Measurements from ENCODE around the gene STEAP3.

The STEAP3 gene

GRCh38 chr2:119256582-119256921 lies 32.9 kb downstream of the STEAP3 start:
- CTCF ChIA-PET, result interaction anchor here (1.0 kb wide), 1 partner anchor 9 kb away, joined by 4 read pairs; no protein-coding TSS in a partner anchor
- POLR2A ChIA-PET, result no interaction called here
- no peak overlapping the region for H3K4me3 ChIP-seq (ENCODE audit: low read depth, low read length)
- DNase-seq (ENCODE audit: low read depth, low spot score), result no peak
- TF ChIP-seq CTCF (IDR thresholded peaks at IDR 0.05; ENCODE audit: insufficient read depth, low read length, missing control alignments), result no peak

DNA sequence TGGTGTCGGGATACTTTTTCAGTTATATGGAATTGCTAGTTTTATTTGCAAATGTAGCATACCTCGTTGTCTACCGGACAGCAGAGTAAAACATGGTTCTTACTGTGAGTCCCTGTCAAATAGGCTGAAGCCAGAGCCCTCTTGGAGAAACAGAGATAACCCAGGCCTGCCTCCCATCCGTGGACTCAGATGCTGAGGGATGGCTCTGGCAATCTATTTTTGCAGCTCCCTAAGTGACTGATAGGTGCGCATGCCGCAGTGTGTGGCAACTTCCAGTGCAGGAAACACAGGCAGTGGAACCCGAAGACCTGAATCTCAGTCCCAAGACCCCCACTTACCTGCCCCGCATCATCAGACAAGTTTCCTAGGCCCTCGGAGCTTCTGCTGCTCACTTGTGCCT lies 33.6 kb downstream of the STEAP3 start:
- no peak for TF ChIP-seq CTCF (IDR thresholded peaks at IDR 0.05; ENCODE audit: insufficient read depth, low read length, missing control alignments)
- POLR2A ChIA-PET, result no interaction called here
- no peak overlapping the region for H3K4me3 ChIP-seq (ENCODE audit: low read depth, low read length)
- CTCF ChIA-PET, result interaction anchor here (1.5 kb wide), 1 partner anchor 36 kb away, joined by 3 read pairs; no protein-coding TSS in a partner anchor
- DNase-seq (ENCODE audit: low read depth, low spot score), result no peak

- ChIA-PET POLR2A (interaction anchor here (0.5 to 0.6 kb wide), 2 partner anchors 30 to 63 kb away, joined by 3 to 4 read pairs; no protein-coding TSS in a partner anchor), CTCF (interaction anchor here (0.7 to 1.9 kb wide), 4 partner anchors 25 to 31 kb away, joined by 3 to 6 read pairs (median 4); no protein-coding TSS in a partner anchor)
- no peak overlapping the region for H3K4me3 ChIP-seq (ENCODE audit: low read depth, low read length)
- DNase-seq (ENCODE audit: low read depth, low spot score), result no peak
- no peak for TF ChIP-seq CTCF (IDR thresholded peaks at IDR 0.05; ENCODE audit: insufficient read depth, low read length, missing control alignments)
Measured at GRCh38 chr2:119259296-119259860, 35.7 kb downstream of the STEAP3 start.

DNA sequence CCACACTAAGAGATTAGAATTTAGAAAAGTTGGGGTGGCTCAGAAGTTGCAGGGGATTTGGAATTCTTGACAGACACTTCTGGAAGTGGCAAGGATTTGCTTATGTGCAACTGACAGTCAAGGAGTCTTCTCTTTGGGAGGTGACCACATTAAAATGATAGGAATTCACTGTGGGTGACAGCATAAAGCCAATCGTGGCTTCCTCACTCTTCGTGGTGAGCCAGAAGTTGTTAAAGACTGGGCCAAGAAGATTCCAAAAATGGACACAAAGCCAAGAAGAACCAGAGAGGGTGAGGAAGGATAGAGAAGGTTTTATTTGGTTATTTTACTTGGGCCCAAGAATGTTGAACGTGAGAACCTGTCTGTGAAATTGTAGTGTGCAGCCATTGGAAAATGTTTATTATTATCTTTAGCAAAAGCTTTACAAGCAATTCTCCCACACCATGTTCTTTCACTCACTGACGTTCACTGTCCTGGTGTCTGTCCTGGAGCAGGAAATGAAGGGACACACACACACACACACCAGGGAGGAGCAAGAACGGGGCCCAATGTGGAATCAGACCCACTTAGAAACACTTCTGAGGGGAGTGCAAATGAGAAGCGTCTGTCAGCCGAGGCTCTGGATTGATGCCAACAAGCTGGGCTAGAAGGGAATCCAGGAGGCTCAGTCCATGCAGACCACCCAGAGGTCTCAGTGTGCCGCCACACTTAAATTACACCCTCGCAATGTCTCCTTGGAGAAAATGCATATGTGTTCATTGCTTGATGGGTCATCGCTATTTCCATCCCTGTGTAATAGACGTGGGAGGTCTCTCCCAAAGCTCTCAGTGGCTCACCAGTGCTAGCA lies 37.2 kb downstream of the STEAP3 start:
- TF ChIP-seq CTCF (IDR thresholded peaks at IDR 0.05; ENCODE audit: insufficient read depth, low read length, missing control alignments), result no peak
- no peak for DNase-seq (ENCODE audit: low read depth, low spot score)
- ChIA-PET CTCF (interaction anchor here (0.8 to 2.6 kb wide), 5 partner anchors 9 to 403 kb away, joined by 3 to 19 read pairs (median 7); no protein-coding TSS in a partner anchor), POLR2A (no interaction called here)
- H3K4me3 ChIP-seq (ENCODE audit: low read depth, low read length), result no peak overlapping the region

DNA sequence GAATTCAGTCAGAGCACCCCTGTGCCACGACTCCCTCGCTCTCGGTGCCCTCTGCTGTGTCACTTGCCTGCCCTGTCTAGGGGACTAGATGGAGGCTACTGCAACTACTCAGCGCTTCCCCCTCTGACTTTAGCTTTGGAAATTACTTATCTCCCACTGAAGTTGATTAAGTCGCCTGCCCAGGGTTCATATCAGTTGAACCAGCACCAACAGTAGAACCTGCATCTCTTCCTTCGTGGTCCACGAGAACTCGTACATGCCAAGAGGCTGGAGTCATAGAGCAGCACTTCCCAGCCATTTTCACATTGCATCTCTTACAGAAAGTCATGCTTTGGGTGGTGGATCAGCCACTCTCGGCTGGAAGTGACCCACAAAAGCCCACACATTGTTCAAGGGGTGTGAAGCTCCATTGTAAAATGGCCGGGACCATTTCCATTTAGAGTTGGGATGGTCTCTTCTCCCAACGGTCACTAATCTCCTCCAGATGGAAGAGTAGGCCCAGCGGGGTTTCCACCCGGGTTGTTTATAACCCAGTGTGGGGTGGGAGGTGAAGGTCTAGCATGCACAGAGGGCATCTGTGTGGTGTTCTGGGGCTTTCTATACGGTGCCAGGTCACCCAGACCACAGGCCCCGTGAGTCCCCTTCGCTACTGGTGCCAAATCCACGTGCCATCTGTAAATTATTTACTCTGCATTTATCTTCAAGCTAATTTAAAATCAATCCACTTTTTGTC lies 38.0 kb downstream of the STEAP3 start:
- ChIA-PET CTCF (interaction anchor here (0.8 to 2.6 kb wide), 6 partner anchors 8 to 404 kb away, joined by 3 to 19 read pairs (median 6); no protein-coding TSS in a partner anchor), POLR2A (no interaction called here)
- TF ChIP-seq CTCF (IDR thresholded peaks at IDR 0.05; ENCODE audit: insufficient read depth, low read length, missing control alignments), result no peak
- no peak overlapping the region for H3K4me3 ChIP-seq (ENCODE audit: low read depth, low read length)
- no peak for DNase-seq (ENCODE audit: low read depth, low spot score)

Measured in AG04449 (cell line).